K562 (cell line): ENCODE measurements around the gene TTC21A. TPM values are rescaled to one million over a fixed set of nuclear protein-coding genes. Genes with fewer than 3 reads are reported as not detected.

Source experiments
- CREB1 ChIP-seq, 2 experiments: sonication (generic) in 1 of 2; formaldehyde crosslinking in 1 of 2; IDR thresholded peaks; 2 replicates each; pipeline versions ENCODE4 v1.6.1 to v1.8.0; 2012 to 2022; ENCODE audit warnings: inconsistent platforms in 1 of 2, mild to moderate bottlenecking in 1 of 2, missing genetic modification reagents in 1 of 2, moderate library complexity in 1 of 2
- CREM ChIP-seq: IDR thresholded peaks from 2 replicates; pipeline ENCODE4 v1.6.1; 2014; ENCODE audit warnings: antibody characterized with exemption, low read depth
- ELF4 ChIP-seq: fragments of 450-650 bp; formaldehyde crosslinking; IDR thresholded peaks from 2 replicates; pipeline ENCODE4 v1.4.0; 2022; ENCODE audit warnings: missing genetic modification characterization
- ETS2 ChIP-seq: IDR thresholded peaks from 2 replicates; pipeline ENCODE4 v1.6.1; 2016; ENCODE audit warnings: borderline replicate concordance, missing genetic modification characterization, mild to moderate bottlenecking, moderate library complexity, missing compliant biosample characterization; ENCODE audit not compliant: poor library complexity, severe bottlenecking
- HIVEP1 ChIP-seq: fragments of 250-450 bp; sonication (Bioruptor Pico); IDR thresholded peaks from 2 replicates; pipeline ENCODE4 v1.4.0; 2020; ENCODE audit warnings: mild to moderate bottlenecking
- RBM39 ChIP-seq: fragments of 200-400 bp; formaldehyde crosslinking; optimal IDR thresholded peaks from 2 replicates; pipeline ENCODE3; 2018; ENCODE audit warnings: low read depth, low read length
- SAFB2 ChIP-seq: fragments of 200-400 bp; formaldehyde crosslinking; IDR thresholded peaks from 2 replicates; pipeline ENCODE4 v1.6.1; 2018; ENCODE audit warnings: borderline replicate concordance, low read length, low read depth, moderate library complexity; ENCODE audit not compliant: severe bottlenecking
- SMAD3 ChIP-seq: fragments of 450-650 bp; formaldehyde crosslinking; conservative IDR thresholded peaks from 2 replicates; pipeline ENCODE4 v1.4.0; 2020; ENCODE audit warnings: mild to moderate bottlenecking
- TAF1 ChIP-seq: IDR thresholded peaks from 2 replicates; pipeline ENCODE4 v1.6.1; 2011; ENCODE audit warnings: mild to moderate bottlenecking, low read length, moderate library complexity; ENCODE audit not compliant: insufficient read depth, control insufficient read depth, severe bottlenecking; ENCODE audit errors: extremely low read depth
- U2AF2 ChIP-seq: fragments of 200-400 bp; formaldehyde crosslinking; optimal IDR thresholded peaks from 2 replicates; pipeline ENCODE3; 2017; ENCODE audit warnings: low read depth, mild to moderate bottlenecking, low read length
- ZFPM2 ChIP-seq: fragments of 250-450 bp; sonication (Bioruptor Pico); IDR thresholded peaks from 2 replicates; pipeline ENCODE4 v1.5.1; 2022; ENCODE audit warnings: mild to moderate bottlenecking
- ZNF143 ChIP-seq: sonication (generic); formaldehyde crosslinking; IDR thresholded peaks from 2 replicates; pipeline ENCODE4 v1.9.0; 2022; ENCODE audit warnings: mild to moderate bottlenecking, missing genetic modification reagents
- ZNF217 ChIP-seq: sonication (generic); formaldehyde crosslinking; IDR thresholded peaks from 2 replicates; pipeline ENCODE4 v1.8.0; 2022; ENCODE audit warnings: mild to moderate bottlenecking, missing genetic modification reagents
- ZNF253 ChIP-seq: fragments of 250-450 bp; sonication (Bioruptor Pico); conservative IDR thresholded peaks from 2 replicates; pipeline ENCODE4 v1.6.1; 2021; ENCODE audit warnings: mild to moderate bottlenecking
- ZNF324 ChIP-seq: fragments of 250-450 bp; sonication (Bioruptor Pico); IDR thresholded peaks from 2 replicates; pipeline ENCODE4 v1.4.0; 2020; ENCODE audit warnings: mild to moderate bottlenecking
- ZNF408 ChIP-seq: fragments of 250-450 bp; sonication (Bioruptor Pico); IDR thresholded peaks from 2 replicates; pipeline ENCODE4 v1.4.0; 2020; ENCODE audit warnings: low read depth, mild to moderate bottlenecking, moderate library complexity
- ZNF79 ChIP-seq: fragments of 250-450 bp; sonication (Bioruptor Pico); IDR thresholded peaks from 2 replicates; pipeline ENCODE4 v1.4.0; 2020; ENCODE audit warnings: low read depth, mild to moderate bottlenecking, moderate library complexity
- polyA plus RNA-seq, 8 experiments: library from polyadenylated mRNA; depleted of rRNA in 4 of 8; stranded (reverse) in 5 of 8; unstranded in 3 of 8; fragments of >200 nt; fragmentation: Nextera tagmentation in 2 of 8; fragmentation: Illumina TruSeq in 1 of 8; extraction: Ambion mirVana in 2 of 8; extraction: Trizol in 1 of 8; gene quantifications; 2 replicates each; pipeline versions ENCODE4 v1.2.1 to v1.2.3, GENCODE V29; 2011 to 2014; ENCODE audit warnings: inconsistent platforms in 1 of 8, missing spikeins in 1 of 8
- total RNA-seq, 7 experiments: library from RNA; depleted of rRNA in 6 of 7; stranded (reverse); fragments of >200 nt in 6 of 7; fragmentation: Illumina TruSeq in 2 of 7; extraction: Trizol in 2 of 7; gene quantifications; 2 replicates each; pipeline versions ENCODE4 v1.2.1 to v1.2.3, GENCODE V29; 2011 to 2021; ENCODE audit warnings: low replicate concordance in 1 of 7
- TF ChIP-seq, protein P1 (sequence below): fragments of 250-450 bp; sonication (Bioruptor Pico); IDR thresholded peaks from 2 replicates; pipeline ENCODE4 v1.8.0; 2022; ENCODE audit warnings: moderate library complexity, mild to moderate bottlenecking, inconsistent platforms
- TF ChIP-seq, protein P2 (sequence below): sonication (generic); formaldehyde crosslinking; IDR thresholded peaks from 2 replicates; pipeline ENCODE4 v1.8.0; 2022; ENCODE audit warnings: mild to moderate bottlenecking, missing genetic modification reagents, borderline replicate concordance
- TF ChIP-seq, protein P3 (sequence below): fragments of 200-800 bp; sonication (Bioruptor generic); IDR thresholded peaks from 2 replicates; pipeline ENCODE4 v1.6.1; 2017; ENCODE audit warnings: missing genetic modification characterization, missing compliant biosample characterization
- TF ChIP-seq, protein P4 (sequence below), 2 experiments: fragments of 200-800 bp in 1 of 2; sonication (Bioruptor generic) in 1 of 2; sonication (generic) in 1 of 2; formaldehyde crosslinking in 1 of 2; IDR thresholded peaks in 1 of 2; conservative IDR thresholded peaks in 1 of 2; 2 replicates each; pipeline versions ENCODE4 v1.5.0 to v1.6.1; 2016 to 2020; ENCODE audit warnings: missing compliant biosample characterization in 1 of 2, missing genetic modification characterization in 1 of 2, missing genetic modification reagents in 1 of 2

TTC21A gene
- total and polyA plus RNA-seq, 9 of the 15 experiments (the other 6 are each of a cell fraction or from before 2014, with no cell fraction given), result 0.22 to 1.4 (median 0.70) TPM

DNA sequence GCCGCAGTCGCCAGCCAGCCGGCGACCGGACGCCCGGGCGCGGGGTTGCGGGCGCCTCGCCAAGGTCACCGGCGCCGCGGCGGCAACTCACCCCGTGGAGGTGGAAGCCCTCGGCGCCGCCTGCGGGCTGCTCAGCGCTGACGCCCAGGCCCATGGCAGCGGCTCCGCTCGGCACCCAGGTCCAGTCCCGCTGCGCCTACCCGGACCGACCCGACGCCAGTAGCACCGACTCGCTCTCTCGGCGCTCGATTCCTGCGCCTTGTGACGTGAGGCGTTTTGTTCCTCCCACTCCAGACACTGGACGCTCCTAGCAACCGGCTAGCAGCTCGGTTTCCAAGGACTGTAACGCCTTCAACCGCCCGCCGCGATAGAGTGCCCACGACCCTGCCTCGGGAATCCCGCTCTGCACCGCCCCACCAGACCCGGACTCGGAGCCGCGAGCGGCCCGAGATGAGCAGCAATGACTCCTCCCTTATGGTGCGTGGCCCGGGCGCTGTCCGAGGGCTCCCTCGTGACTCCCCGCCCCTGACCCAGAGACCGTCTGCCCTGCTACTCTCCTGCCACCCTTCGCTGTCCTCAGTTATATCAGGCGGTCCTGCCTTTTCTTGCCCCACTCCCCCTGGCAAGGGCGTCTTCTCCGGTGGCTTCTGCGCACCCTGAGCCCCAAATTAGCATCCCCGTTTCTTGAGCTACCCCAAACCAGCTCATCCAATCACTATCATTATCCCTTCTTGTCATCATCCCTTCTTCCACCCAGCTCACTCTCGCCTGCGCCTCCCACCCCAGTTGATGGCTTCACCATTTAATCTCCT is at the start of gene TTC21A, which contains the start of gene GORASP1 (continued):
- TF ChIP-seq ZNF324 (CRISPR knock-in tag), result no peak
- no peak for TF ChIP-seq ZNF143 (CRISPR knock-in tag)
- TF ChIP-seq TAF1, result peak; percentile 51
- no peak for TF ChIP-seq U2AF2
- peak; percentile 98 for TF ChIP-seq CREM
- TF ChIP-seq ZNF217 (CRISPR knock-in tag), result no peak
- TF ChIP-seq CREB1 (IDR thresholded peaks at IDR 0.05), result peak; percentile 93
- peak; percentile 95 for TF ChIP-seq CREB1 (CRISPR knock-in tag; IDR thresholded peaks at IDR 0.05)
- TF ChIP-seq SAFB2, result no peak
- TF ChIP-seq, protein P1, sequence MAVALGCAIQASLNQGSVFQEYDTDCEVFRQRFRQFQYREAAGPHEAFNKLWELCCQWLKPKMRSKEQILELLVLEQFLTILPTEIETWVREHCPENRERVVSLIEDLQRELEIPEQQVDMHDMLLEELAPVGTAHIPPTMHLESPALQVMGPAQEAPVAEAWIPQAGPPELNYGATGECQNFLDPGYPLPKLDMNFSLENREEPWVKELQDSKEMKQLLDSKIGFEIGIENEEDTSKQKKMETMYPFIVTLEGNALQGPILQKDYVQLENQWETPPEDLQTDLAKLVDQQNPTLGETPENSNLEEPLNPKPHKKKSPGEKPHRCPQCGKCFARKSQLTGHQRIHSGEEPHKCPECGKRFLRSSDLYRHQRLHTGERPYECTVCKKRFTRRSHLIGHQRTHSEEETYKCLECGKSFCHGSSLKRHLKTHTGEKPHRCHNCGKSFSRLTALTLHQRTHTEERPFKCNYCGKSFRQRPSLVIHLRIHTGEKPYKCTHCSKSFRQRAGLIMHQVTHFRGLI, result no peak
- no peak for TF ChIP-seq ZNF408 (CRISPR knock-in tag)
- no peak for TF ChIP-seq ELF4 (CRISPR knock-in tag)
- no peak for TF ChIP-seq ZNF253 (CRISPR knock-in tag)
- TF ChIP-seq SMAD3, result no peak
- TF ChIP-seq, protein P2, sequence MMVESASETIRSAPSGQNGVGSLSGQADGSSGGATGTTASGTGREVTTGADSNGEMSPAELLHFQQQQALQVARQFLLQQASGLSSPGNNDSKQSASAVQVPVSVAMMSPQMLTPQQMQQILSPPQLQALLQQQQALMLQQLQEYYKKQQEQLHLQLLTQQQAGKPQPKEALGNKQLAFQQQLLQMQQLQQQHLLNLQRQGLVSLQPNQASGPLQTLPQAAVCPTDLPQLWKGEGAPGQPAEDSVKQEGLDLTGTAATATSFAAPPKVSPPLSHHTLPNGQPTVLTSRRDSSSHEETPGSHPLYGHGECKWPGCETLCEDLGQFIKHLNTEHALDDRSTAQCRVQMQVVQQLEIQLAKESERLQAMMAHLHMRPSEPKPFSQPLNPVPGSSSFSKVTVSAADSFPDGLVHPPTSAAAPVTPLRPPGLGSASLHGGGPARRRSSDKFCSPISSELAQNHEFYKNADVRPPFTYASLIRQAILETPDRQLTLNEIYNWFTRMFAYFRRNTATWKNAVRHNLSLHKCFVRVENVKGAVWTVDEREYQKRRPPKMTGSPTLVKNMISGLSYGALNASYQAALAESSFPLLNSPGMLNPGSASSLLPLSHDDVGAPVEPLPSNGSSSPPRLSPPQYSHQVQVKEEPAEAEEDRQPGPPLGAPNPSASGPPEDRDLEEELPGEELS (CRISPR knock-in tag), result no peak
- no peak for TF ChIP-seq HIVEP1 (CRISPR knock-in tag)
- TF ChIP-seq, protein P3, sequence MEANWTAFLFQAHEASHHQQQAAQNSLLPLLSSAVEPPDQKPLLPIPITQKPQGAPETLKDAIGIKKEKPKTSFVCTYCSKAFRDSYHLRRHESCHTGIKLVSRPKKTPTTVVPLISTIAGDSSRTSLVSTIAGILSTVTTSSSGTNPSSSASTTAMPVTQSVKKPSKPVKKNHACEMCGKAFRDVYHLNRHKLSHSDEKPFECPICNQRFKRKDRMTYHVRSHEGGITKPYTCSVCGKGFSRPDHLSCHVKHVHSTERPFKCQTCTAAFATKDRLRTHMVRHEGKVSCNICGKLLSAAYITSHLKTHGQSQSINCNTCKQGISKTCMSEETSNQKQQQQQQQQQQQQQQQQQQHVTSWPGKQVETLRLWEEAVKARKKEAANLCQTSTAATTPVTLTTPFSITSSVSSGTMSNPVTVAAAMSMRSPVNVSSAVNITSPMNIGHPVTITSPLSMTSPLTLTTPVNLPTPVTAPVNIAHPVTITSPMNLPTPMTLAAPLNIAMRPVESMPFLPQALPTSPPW (CRISPR knock-in tag), result no peak; the same call in 1 of the 2 replicates
- TF ChIP-seq RBM39, result no peak
- TF ChIP-seq ZFPM2 (CRISPR knock-in tag), result no peak
- no peak for TF ChIP-seq ZNF79 (CRISPR knock-in tag)
- TF ChIP-seq, protein P4, sequence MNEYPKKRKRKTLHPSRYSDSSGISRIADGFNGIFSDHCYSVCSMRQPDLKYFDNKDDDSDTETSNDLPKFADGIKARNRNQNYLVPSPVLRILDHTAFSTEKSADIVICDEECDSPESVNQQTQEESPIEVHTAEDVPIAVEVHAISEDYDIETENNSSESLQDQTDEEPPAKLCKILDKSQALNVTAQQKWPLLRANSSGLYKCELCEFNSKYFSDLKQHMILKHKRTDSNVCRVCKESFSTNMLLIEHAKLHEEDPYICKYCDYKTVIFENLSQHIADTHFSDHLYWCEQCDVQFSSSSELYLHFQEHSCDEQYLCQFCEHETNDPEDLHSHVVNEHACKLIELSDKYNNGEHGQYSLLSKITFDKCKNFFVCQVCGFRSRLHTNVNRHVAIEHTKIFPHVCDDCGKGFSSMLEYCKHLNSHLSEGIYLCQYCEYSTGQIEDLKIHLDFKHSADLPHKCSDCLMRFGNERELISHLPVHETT (CRISPR knock-in tag; conservative IDR thresholded peaks at IDR 0.05 in 1 of 2, IDR thresholded peaks at IDR 0.05 in 1 of 2), result peak in 1 of 2 experiments; percentile 77; a peak in 1 of 4 replicates
- no peak for TF ChIP-seq ETS2 (tag)
